ENCODE results near the gene GNB1. TPM values are rescaled to one million over a fixed set of nuclear protein-coding genes. Genes with fewer than 3 reads are reported as not detected.

Gene GNB1
- total RNA-seq, result 83.6 and 148 TPM in 2 replicates

GRCh38 chr1:1890506-1891348 is at the start of gene GNB1:
Gene GNB1 (minus strand): TSS chr1:1891087. CDS start chr1:1825453, 65,634 bp downstream.

GRCh38 chr1:1918901-1919303 is 28.0 kb upstream of the GNB1 start, which contains the start of gene TMEM52:
Gene TMEM52 (minus strand): TSS chr1:1919279. CDS start chr1:1919265, 14 bp downstream.

GRCh38 chr1:1914971-1915692 is 24.2 kb upstream of the GNB1 start, which contains the start of gene CALML6:
Gene CALML6 (plus strand): TSS chr1:1915260. CDS start chr1:1915281, 21 bp downstream.

GRCh38 chr1:1777950-1778662 is 112.8 kb downstream of the GNB1 start, which contains the start of gene NADK:
Gene NADK (minus strand): TSS chr1:1778470. CDS start chr1:1765406, 13,064 bp downstream.

Other genes with a start within 250 kb of the GNB1 start
- 7.5 and 11.3 TPM in 2 replicates for gene CDK11B, start 232.1 kb downstream of the GNB1 start, total RNA-seq
- 20.1 and 42.9 TPM in 2 replicates for gene SLC35E2B, start 198.3 kb downstream of the GNB1 start, total RNA-seq
- gene CDK11A, start 166.7 kb downstream of the GNB1 start, total RNA-seq, result 7.3 and 14.6 TPM in 2 replicates
- 40.3 and 71.3 TPM in 2 replicates for gene NADK, start 112.6 kb downstream of the GNB1 start, total RNA-seq
- 0.51 TPM in 1 of 2 replicates, not detected in the other for gene CALML6, start 24.2 kb upstream of the GNB1 start, total RNA-seq
- gene TMEM52, start 28.2 kb upstream of the GNB1 start, total RNA-seq, result 1.3 TPM in 1 of 2 replicates, not detected in the other
- gene CFAP74, start 112.7 kb upstream of the GNB1 start, total RNA-seq, result not detected in 2 replicates
- not detected in 2 replicates for gene GABRD, start 128.3 kb upstream of the GNB1 start, total RNA-seq
- gene PRKCZ, start 159.3 kb upstream of the GNB1 start, total RNA-seq, result 0.94 and 3.0 TPM in 2 replicates

Data from pericardium fibroblast (primary cell).